SK-MEL-5 (cell line): Measurements from ENCODE around the gene NFE2. TPM values are rescaled to one million over a fixed set of nuclear protein-coding genes. Genes with fewer than 3 reads are reported as not detected.

ENCODE experiments used
- DNase-seq: peaks from one replicate; pipeline ENCODE4 v3.0.0-alpha.2; 2016; ENCODE audit warnings: low read depth, low spot score
- in situ Hi-C: cut with HindIII; loops from 2 replicates; pipeline ENCODE4 v1.10.0; 2016; ENCODE audit warnings: low sequenced_read_pairs, high pct_unique_total_duplicates, low pct_unique_long_range_greater_than_20kb
- small RNA-seq, 2 experiments: library from RNA; depleted of rRNA; stranded (forward); fragments of <200 nt; gene quantifications; one replicate each; pipeline ENCODE3, GENCODE V24; 2014
- total RNA-seq: library from RNA; depleted of rRNA; stranded (reverse); fragments of >200 nt; shearing (Covaris generic); gene quantifications from 2 replicates; pipeline ENCODE4 v1.2.3, GENCODE V29; 2014; rRNA removed

NFE2 gene
- total RNA-seq, 1 experiment from 2014 or later = 0.32 TPM

DNA sequence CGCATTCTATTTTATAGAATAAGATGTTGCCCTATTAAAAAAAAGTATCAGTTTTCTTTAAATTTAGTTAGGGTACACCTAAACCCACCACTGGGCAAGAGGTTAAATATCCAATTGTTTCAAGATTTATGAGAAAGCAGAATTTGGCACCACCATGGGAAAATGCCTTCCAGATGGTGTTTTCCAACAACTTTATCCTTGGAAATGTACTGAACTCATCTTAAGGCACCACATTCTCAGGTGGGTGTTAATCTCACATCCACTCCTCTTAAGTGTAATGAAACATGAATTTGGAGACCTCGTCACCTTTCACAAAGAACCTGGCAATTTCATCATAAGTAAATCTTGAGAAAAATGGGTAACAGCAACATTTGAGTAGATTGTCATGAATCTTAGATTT, 34.0 kb downstream of the NFE2 start:
- in situ Hi-C loops = no loop called here
- no peak for DNase-seq

DNA sequence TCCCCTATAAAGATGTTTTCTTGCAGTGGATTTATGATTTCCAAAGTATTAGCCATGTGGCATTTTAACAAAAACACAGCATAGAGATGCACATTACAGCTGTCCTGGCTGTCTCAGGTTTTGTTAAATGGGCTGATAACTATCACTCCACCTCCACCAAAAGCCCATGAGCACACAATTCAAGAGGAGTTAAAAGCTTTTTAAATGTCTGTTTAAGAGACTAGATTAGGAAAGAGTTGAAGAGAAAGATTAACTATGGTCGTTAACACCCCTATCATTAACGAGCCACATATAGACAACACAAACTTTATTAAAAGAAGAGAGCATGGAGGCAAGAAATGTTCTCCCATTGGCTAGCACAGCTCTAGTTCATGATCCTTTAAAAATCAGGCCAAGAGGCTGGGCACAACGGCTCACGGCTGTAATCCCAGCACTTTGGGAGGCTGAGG, 35.4 kb downstream of the NFE2 start:
- no peak for DNase-seq
- in situ Hi-C loops = no loop called here

DNA sequence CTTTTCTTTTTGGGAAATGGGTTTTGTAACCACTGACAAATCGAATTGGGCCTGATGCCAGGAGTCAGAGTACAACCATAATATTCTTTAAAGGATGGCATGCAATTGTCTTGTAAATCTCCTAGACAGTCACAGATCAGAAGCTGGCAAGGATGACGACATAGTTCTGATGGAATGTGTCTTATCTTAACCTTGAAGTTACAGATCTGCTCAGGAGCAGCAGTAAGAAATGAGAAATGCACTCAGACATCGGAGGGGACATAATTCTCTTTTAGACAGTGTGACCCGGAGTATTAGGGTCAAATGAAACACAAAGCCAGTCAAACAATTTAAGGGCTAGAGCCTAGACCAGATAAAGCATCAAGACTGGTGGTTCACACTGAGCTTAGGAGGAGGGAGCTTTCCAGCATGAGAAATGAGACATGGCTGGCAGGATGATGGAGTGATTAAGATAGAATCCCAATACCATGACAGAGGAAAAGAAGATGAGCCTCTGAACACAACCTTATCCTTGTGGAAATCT, 38.4 kb downstream of the NFE2 start:
- in situ Hi-C loops = no loop called here
- DNase-seq = no peak

DNA sequence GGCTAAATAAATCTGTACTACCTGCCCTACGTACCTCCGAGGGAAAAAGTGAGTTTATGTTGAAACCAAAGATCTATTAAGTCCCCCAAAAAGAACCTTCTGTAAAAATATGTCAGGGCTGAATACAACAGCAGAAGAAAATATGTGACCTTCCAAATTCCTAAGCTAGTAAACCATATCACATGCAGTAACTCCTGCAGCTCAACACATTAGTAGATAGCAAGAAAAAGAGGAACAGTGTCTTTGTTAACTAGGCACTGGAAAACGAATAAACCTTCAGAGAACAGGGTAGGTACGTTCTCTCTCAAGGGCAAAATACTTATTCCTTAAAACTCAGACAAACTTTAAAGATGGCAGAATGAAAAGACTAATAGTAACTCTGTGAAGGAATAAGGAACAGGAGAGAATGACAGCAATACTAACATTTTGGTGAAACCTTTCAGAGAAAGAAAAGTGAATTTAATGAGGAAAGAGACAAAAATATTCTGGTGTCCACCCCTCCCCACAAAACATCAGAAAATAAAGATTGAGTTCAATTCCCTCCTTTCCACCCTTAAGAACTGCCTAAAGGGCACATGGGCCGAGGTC, 38.9 kb downstream of the NFE2 start:
- in situ Hi-C loops = no loop called here
- no peak for DNase-seq

DNA sequence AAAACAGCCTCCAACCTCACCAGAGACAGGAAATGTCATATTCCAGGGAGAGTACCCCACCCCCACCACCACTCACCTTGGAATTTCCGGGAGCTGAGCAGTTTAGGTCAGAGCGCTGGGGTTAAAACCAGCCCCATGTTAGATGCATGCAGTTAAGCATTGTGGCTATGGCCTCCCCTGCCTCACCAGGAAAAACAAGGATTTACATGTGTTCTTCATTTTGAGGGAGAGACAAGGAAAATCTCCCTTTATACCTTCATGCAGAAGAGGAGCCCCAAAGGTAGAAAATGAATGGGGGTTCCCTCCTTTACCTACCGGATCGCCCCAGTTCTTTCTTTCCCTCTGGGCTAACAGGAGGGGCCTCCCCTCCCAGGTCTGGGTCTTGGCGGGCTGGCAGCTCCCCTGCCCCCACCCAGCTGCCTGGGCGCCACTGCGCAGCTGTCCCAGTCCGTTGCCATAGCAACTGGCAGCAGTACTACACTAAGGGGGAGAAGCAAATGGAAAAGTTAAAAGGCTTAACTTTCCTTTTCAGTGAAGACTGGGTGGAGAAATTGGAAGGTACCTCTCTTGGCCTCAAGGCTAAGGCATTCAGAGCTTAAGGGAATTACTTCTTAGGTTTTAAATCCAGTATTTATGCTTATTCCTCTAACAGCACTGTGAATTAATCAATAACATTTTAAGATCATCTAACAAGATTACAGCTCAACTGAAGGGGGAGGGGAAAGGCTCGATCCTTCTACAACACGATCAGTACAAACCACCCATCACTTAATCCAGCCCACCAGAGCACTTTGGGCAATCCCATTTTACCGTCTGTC, 41.4 kb downstream of the NFE2 start:
- in situ Hi-C loops = no loop called here
- peak; percentile 91 for DNase-seq

DNA sequence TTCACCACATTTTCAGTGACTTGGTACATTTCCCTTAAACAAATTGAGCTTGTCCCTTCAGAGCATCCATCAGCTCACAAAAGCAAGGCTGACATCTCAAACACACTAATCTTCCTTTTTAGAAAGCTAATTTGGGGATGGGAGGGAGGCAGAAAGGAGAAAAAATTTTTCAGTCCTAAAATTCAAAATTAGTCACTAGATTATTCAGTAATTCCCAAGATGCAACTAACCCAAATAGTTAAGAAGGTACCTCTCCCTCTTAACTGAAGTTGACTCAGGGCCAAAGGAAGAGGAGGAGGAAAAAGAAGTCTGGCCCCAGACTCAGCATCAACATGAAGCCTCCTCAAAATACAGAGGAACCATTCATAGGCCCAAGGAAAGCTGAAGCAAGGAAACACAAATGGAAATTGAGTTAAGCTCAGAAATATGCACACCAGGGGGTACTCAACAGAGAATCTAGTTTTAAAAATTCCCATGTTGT, 42.6 kb downstream of the NFE2 start:
- in situ Hi-C loops = no loop called here
- DNase-seq = peak; percentile 68

DNA sequence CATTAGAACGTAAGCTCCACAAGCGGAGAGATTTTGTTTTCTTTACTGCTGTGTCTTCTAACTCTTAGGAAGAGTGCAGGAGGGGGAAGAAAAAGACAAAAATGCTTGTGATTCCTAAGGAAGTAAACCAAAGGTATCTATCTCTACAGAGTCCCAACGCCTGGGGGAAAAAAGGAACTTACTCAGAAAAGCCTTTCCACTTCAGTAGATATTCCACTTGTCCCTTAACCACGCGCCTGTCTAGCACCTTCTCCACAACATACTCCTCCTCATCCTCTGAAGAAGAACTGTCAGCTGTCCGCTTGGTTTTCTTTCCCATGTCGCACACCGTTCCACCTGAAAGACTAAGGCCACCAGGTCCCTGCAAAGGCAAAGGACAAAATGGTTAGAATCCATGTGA, 43.5 kb downstream of the NFE2 start:
- in situ Hi-C loops = no loop called here
- no peak for DNase-seq

DNA sequence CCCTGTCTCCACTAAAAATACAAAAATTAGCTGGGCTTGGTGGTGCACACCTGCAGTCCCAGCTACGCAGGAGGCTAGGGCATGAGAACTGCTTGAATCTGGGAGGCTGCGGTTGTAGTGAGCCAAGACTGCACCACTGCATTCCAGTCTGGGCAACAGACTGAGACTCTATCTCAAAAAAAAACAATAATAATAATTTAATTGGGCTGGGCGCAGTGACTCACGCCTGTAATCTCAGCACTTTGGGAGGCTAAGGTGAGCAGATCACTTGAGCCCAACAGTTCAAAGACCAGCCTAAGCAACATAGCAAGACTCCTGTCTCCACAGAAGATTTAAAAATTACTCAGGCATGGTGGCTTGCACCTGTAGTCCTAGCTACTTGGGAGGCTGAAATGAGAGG, 47.6 kb downstream of the NFE2 start:
- in situ Hi-C loops = no loop called here
- no peak for DNase-seq

DNA sequence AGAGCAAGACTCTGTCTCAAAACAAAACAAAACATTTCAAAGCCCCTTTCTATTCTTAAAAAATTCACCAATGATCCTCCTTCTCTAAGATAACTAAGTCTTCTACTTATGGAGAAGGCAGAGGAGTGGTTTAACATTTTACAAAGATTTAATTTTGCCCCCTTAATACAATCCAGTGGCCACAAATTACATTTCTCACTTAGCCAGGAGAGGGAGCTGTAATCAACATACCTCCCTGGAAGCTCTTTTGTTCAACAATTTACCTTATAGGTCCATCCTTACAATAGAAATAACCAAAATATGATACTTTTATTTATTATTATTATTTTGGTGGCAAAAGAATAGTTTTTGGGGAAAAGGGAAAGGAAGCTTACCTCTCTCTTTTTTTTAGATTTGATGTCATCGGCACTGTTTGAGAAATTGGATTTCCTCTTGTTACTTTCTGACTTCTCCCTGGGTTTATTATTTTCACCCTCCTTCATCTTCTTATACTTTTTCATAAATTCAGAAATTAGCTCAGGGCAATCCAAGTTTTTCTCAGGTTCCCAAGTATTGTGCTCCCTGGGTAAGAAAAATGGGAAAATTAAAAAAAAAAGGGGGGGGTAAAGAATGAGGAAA, 49.0 kb downstream of the NFE2 start:
- in situ Hi-C loops = no loop called here
- DNase-seq = peak; percentile 70

DNA sequence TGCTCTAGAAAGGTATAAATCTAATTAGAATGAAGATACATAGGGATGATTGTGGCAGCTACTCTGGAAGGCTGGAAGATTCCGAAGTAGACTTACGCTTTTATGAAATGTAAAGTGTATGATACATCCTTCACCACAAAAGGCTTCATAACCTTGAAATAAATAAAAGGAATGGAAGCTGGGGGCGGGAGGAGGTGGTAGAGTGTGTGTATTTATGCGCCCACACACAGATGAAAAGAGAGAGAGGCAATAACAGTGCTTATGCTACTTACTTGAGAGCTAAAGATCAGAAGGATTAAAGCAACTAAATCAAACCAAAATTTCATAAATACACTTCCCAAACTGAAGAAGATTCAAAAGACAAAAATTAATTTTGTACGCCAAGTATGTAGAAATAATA, 51.3 kb downstream of the NFE2 start:
- in situ Hi-C loops = no loop called here
- DNase-seq = no peak

DNA sequence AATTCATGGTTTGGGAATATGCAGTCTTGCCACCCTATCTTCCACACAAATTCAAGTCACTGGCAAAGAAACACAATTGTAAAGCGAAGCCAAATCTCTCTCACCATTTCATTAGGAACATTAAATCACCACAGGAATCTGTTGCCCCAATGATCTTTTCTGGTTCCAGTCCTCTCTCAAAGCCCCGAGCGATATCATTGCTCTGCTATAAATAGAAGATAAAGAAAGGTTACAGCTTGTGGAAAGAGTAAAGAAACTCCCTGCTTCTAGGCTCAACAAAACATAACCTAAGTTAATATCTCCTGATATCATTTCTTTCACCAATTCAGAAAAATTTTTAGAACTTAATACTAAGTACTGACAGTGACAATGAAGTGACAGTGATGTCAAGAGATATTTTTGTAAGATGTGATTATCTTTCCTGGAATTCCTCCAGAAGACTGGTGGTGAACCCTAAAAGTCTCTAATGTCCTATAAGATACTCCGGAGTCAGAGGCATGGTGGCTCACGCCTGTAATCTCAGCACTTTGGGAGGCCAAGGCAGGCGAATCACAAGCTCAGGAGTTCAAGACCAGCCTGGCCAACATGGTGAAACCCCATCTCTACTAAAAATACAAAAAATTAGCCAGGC, 54.7 kb downstream of the NFE2 start:
- in situ Hi-C loops = no loop called here

More for the DNA sequence above, 54.7 kb downstream of the NFE2 start:
- DNase-seq = no peak

Small RNA genes within 50 kb of the gene (small RNA-seq; reads per million reads assigned to genes)
- 1.3 to 151 reads per million in 2 experiments for gene MIR148B
- 0 to 0.05 reads per million in 2 experiments for gene RN7SL390P
- 0 reads per million in 2 experiments for gene RN7SL744P
- gene RNU6-950P = 0 reads per million in 2 experiments

Other genes with a start within 250 kb of the NFE2 start
- 2.2 and 2.4 TPM in 2 replicates for gene HOXC4, start 247.2 kb downstream of the NFE2 start, total RNA-seq
- gene SMUG1, start 112.0 kb downstream of the NFE2 start, total RNA-seq = 74.3 and 87.8 TPM in 2 replicates
- gene CBX5, start 20.9 kb downstream of the NFE2 start, total RNA-seq = 47.2 and 49.1 TPM in 2 replicates
- gene HNRNPA1, start 20.3 kb downstream of the NFE2 start, total RNA-seq = 223 and 288 TPM in 2 replicates
- 273 and 325 TPM in 2 replicates for gene COPZ1, start 24.1 kb upstream of the NFE2 start, total RNA-seq
- gene GPR84, start 63.5 kb upstream of the NFE2 start, total RNA-seq = 0.11 TPM in 1 of 2 replicates, not detected in the other
- gene ZNF385A, start 83.7 kb upstream of the NFE2 start, total RNA-seq = 1.1 and 3.1 TPM in 2 replicates
- 19.2 and 22.6 TPM in 2 replicates for gene ITGA5, start 118.3 kb upstream of the NFE2 start, total RNA-seq
- 0.83 TPM in 1 of 2 replicates, not detected in the other for gene GTSF1, start 172.6 kb upstream of the NFE2 start, total RNA-seq
- not detected in 2 replicates for gene NCKAP1L, start 196.7 kb upstream of the NFE2 start, total RNA-seq
- gene PDE1B, start 248.6 kb upstream of the NFE2 start, total RNA-seq = 0.08 TPM in 1 of 2 replicates, not detected in the other